Right kidney (tissue), 1 donor: Measurements from ENCODE around the gene ULK3.

Source experiments
- DNase-seq: peaks from one replicate; pipeline ENCODE4 v3.0.0-alpha.2; 2016

Gene ULK3

DNA sequence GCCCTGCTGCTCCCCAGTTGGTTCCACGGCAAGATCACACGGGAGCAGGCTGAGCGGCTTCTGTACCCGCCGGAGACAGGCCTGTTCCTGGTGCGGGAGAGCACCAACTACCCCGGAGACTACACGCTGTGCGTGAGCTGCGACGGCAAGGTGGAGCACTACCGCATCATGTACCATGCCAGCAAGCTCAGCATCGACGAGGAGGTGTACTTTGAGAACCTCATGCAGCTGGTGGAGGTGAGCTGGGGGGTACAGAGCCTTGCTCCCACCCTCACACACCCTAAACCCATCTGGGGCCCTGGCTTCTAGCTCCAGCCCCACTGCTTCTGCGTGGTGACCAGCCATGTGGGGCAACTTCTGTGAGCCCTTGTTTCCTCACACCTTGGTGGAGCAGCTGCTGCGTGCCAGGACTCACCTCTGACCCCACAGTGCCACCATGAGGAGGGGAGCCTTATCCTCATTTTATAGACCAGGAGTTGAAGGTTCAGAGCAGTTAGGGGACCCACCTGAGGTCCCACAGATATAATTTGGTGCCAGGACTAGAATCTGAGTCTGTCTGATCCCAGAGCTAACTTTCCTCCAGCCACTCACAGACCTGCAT, 43.6 kb downstream of the ULK3 start:
- DNase-seq: no peak

DNA sequence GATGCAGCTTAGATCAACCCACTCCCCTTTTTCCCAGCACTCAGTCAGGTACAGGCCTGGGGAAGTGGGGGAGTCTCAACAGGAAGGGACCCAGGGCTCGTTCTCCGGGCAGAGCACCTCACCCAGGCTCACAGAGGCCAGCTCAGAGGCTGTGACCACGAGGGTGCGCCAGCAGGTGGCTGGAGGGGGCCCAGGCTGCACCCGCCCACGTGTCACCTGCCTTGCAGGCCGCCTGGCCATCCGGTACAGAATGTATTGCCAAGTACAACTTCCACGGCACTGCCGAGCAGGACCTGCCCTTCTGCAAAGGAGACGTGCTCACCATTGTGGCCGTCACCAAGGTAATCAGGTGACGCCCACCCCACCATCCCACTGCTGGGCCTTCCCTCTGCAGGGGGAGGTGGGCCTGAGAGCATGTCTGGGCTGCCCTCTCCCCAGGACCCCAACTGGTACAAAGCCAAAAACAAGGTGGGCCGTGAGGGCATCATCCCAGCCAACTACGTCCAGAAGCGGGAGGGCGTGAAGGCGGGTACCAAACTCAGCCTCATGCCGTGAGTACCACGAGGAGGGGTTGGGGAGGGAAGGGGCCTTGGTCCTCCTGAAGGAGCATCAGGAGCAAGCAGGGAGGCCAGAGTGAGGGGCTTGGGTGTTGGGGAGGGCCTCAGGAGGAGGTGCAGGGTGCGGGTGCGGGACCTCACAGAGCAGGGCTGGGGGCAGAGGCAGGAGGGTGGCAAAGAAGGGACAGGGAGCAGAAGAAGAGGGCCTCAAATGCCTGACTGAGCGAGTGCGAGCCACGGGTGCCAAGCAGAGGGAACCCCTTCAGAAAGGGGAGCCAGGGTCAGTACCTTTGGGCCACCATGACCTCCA, 44.3 kb downstream of the ULK3 start:
- DNase-seq: no peak

DNA sequence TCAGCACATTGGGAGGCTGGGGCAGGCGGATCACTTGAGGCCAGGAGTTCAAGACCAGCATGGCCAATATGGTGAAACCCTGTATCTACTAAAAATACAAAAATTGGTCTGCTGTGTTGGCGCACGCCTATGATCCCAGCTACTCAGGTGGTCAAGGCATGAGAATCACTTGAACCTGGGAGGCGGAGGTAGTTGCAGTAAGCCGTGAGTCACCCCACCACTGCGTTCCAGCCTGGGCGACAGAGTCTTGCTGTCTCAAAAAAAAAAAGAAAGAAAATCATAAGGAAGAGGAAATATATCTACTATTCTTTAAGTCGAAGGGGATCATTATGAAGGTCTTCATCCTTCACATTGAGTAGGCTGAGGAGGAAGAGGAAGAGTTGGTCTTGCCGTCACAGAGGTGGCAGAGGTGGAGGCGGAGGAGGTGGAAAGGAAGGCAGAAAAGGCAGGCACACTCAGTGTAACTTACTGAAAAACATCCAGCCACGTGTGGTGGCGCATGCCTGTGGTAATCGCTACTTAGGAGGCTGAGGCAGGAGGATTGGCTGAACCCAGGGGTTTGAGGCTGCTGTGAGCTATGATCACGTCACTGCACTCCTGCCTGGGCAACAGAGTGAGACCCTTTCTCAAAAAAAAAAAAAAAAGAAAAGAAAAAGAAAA, 46.9 kb downstream of the ULK3 start:
- no peak for DNase-seq

GRCh38 chr15:74794970-74795349, 48.0 kb downstream of the ULK3 start:
- no peak for DNase-seq

DNA sequence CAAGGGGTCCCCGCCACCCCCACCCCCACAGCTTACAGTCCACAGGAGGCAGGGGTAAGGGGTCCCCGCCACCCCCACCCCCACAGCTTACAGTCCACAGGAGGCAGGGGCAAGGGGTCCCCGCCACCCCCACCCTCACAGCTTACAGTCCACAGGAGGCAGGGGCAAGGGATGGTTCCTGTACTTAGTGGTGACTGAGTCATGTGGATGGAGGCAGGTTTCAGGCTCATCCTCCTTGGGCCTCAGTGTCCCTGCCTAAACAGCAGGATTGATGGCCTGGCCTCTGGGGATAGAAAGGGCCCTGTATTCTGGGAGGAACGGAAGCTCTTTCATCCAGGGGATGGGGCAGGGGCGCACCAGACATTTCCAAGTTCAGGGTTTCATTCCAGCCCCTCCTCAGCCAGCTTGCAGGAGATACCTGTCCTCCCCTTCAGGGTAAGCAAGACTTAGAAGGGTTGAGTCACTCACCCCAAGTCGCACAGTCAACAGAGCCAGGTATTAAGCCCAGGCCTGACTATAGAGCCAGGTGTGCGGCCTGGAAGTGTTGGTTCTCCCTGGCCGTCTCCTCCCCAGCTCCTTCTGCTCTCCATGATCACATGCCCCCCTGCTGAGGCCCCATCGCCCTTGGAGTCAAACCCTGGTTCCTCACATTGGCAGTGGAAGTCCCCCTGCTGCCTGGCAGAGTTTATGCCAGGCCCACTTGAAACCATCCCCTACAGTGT, 48.5 kb downstream of the ULK3 start:
- no peak for DNase-seq

GRCh38 chr15:74793135-74794028, 49.6 kb downstream of the ULK3 start:
- no peak for DNase-seq

DNA sequence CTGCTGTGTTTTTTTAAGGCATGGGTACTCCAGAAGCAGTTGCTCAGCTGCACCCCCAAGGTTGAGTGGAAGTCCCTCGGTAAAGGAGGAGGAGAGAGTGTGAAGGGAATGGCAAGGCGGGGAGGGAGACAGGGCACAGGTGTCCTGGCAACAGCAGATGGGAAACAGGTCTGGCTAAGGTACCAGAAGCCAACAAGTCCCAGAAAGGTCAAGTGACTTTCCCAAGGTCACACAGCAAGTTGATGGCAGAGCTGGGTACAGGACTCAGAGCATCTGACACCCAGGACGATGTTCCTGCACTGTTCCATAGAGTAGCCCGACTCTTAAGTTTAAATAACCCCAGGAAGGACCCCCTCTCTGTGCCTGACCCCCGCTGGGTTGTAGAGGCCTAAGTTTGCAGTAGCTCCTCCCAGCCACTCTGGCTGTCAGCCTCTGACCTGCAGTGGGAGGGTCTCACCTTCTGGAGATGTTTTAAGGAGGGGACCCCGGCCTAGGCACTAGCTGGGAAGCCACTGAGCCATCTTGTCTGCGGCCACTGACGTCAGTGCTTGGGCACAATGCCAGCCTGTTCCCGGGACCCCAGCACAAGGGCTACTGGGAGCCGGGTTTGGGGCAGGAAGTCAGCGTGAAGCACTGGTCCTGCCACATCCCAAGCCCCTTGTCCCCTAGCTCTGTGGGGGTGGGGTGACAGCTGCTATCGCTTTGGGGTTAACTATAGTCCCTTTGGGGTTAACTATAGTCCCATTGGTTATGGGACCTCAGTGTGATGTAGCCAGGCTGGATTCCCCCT, 50.5 kb downstream of the ULK3 start:
- DNase-seq: no peak

GRCh38 chr15:74791667-74792066, 51.3 kb downstream of the ULK3 start:
- no peak for DNase-seq

DNA sequence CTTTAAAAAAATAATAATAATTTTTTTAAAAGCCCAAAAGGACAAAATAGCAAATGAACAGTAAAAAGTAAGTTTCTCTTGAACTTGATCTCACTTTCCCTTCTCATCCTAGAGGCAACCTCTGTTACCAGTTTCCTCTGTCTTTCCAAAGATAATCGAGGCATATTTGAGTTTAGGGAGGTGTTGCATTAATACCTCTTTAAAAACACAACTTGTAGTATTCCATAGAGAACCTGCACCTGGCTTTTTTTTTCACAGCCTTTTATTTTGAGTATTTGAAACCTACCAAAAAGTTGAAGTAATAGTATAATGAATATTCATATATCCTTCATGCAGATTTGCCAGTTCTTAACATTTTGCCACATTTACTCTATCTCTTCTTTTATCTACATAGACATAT, 51.9 kb downstream of the ULK3 start:
- DNase-seq: no peak

GRCh38 chr15:74790080-74790916, 52.7 kb downstream of the ULK3 start:
- DNase-seq: no peak

DNA sequence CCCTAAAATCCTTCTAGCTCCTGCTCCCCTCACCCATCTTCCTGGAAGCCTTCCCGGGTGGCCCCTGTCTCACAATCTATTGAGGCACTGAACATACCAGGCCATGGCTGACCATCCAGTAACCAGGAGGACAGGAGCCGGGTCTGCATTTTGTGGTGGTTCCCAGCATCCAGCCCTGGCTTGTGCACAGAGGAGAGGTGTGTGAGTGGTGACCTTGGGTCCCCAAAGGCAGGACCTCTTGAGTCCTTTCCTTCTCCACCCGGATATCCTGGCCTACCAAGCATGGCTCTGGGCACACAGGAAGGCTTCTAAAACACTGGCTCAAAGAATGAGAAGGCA, 53.2 kb downstream of the ULK3 start:
- DNase-seq: no peak

GRCh38 chr15:74789171-74789631, 53.8 kb downstream of the ULK3 start:
- no peak for DNase-seq

DNA sequence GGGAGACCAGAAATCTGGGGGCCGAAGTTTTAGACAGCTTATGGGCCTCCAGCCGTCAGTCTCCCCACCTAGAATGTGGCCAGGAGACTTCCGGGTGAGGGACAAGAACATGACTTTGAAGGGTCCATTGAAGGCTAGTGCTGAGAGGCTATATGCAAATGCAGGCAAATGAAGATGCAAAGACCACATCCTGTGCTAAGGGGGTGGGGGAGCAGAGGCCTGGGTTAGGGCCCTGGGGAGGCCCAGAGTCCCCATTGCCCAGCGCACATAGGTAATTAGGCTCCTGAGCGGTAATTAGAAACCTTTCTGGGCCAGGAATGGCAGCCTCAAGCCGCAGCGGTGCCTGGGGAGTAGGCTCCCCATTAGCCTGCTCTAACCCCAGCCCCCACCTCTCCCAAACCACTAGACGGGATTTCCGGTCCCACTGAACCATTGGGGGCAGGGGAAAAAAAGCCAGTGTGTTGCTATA, 54.2 kb downstream of the ULK3 start:
- DNase-seq: no peak

DNA sequence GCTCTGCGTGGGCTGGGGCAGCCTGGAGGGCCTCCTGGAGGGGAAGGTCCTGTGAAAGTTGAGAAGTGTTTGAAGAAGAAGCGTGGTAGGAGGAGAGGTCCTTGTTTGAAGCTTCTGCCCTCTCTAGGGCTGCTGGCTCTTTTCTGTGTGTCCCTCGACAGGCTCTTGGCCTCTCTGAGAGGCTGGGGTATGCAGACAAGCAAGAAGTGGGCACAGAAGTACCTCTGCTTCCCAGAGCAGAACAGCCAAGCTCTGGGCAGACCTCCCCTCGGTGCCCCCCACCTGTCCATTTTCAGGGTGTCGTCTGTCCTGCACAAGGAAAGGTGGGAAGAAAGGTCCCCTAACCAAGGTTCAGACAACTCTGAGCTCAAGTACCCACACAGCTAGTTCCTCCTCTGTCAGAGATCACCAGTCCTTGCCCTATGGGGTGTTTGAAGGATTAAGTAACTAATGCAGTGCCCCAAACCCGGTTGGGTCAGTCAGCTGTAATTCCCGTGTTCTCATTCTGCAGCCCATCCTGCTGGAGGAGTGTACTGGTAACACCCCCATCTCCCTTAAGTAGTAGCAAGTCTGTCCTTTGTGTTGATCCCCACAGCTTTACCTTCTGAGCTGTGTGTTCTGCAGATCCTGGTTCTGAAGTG, 54.8 kb downstream of the ULK3 start:
- DNase-seq: no peak

DNA sequence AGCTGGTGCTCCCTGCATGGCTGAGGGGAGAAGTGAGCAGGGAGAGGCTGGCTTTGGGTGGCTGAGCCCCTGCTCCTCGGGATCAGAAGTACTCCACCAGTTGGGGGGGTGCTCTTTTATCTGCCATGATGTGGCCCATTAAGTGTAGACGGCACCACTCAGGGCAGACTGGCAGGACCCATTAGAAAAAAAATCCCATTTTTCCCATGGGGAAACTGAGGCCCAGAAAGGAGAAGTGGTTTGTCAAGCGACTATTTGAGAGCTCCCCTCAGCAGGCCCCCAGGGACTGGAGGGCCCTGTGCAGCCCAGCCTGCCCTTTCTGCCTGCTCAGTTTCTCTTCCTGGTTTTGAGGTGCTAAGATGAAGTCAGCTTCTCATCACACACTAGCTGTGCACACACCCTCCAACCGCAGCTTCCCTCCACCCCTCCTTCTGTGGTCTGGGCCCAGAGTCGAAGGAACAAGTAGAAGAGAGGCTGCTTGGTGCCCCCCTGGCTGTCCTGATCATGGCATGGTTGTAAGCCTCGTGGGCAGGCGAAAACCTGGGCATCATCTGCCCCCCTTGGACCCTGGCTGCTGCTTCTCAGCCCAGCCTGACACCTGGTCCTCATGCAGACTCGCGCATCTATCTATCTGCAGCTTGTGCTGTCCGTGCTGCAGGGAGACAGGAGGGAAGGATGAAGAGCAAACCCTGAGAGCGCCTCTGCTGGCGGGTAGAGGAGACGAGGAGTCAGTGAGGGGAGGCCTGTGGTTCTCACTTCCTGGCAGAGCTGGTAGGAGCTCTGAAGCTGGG, 55.5 kb downstream of the ULK3 start:
- no peak for DNase-seq

DNA sequence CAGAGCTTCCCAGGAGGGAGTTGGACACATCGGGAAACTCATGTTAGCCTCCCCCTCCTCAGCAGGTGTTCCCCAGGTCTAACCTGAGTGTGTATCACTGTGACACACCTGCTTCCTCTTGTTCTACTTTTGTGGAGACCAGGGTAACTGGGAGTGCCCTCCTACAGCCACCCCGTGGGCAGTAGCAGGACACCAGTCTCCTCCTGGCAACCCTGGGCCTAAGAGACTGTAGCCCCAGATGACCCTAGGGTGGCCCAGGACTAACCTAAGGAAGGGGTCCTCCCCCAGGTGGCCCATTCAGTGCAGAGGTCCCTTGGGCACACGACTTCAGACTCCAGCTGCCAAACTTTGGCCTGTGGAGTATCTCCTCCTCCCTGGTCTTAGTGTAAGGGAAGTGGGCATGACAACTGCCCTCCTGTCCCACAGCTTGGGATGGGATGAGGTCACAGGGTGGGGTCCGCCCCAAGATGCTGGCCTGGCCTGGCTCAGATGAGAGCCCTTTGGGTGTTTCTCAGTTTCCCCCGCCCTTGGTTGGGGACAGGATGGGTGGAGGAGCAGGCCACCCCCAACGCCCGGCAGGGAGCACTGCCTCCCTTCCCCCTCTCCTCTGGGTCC, 56.3 kb downstream of the ULK3 start:
- DNase-seq: no peak
